ENCODE data around the gene SLC16A6. TPM values are rescaled to one million over a fixed set of nuclear protein-coding genes. Genes with fewer than 3 reads are reported as not detected.
"Not testable (repeated sequence)": the region's sequence is repeated elsewhere in the genome, so short reads cannot be mapped to it uniquely, and the experiment has no call there.

The SLC16A6 gene
- total RNA-seq, 1 donor = 35.9 TPM

GRCh38 chr17:68288804-68289203 lies 2.1 kb downstream of the SLC16A6 start:
- H3K4me3 ChIP-seq (ENCODE audit: low read length) = peak overlapping the region; percentile 88
- H3K27me3 ChIP-seq (ENCODE audit: insufficient read depth, low read length) = no peaks in the 10 kb centered on the region
- no peaks in the 10 kb centered on the region for H3K9me3 ChIP-seq (ENCODE audit: low read depth, low read length)
- H3K4me1 ChIP-seq (ENCODE audit: insufficient read depth, low read length) = peaks cover 60% of the 10 kb centered on the region

- no peaks in the 10 kb centered on the region for H3K9me3 ChIP-seq (ENCODE audit: low read depth, low read length)
- H3K4me1 ChIP-seq (ENCODE audit: insufficient read depth, low read length) = peaks cover 55% of the 10 kb centered on the region
- H3K27me3 ChIP-seq (ENCODE audit: insufficient read depth, low read length) = no peaks in the 10 kb centered on the region
- H3K4me3 ChIP-seq (ENCODE audit: low read length) = no peak overlapping the region
Measured at GRCh38 chr17:68288375-68288774, 2.6 kb downstream of the SLC16A6 start.

DNA sequence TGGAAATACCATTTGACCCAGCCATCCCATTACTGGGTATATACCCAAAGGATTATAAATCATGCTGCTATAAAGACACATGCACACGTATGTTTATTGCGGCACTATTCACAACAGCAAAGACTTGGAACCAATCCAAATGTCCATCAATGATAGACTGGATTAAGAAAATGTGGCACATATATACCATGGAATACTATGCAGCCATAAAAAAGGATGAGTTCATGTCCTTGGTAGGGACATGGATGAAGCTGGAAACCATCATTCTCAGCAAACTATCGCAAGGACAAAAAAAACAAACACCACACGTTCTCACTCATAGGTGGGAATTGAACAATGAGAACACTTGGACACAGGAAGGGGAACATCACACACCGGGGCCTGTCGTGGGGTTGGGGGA lies 9.0 kb downstream of the SLC16A6 start:
- not testable (repeated sequence) for H3K4me3 ChIP-seq (ENCODE audit: low read length); H3K27me3 ChIP-seq (ENCODE audit: insufficient read depth, low read length); H3K4me1 ChIP-seq (ENCODE audit: insufficient read depth, low read length); H3K9me3 ChIP-seq (ENCODE audit: low read depth, low read length)

- Histone ChIP-seq H3K27me3 (ENCODE audit: insufficient read depth, low read length) (no peaks in the 10 kb centered on the region), H3K9me3 (ENCODE audit: low read depth, low read length) (no peaks in the 10 kb centered on the region), H3K4me1 (ENCODE audit: insufficient read depth, low read length) (no peaks in the 10 kb centered on the region), H3K4me3 (ENCODE audit: low read length) (no peak overlapping the region)
Measured at GRCh38 chr17:68277807-68278206, 13.1 kb downstream of the SLC16A6 start.

DNA sequence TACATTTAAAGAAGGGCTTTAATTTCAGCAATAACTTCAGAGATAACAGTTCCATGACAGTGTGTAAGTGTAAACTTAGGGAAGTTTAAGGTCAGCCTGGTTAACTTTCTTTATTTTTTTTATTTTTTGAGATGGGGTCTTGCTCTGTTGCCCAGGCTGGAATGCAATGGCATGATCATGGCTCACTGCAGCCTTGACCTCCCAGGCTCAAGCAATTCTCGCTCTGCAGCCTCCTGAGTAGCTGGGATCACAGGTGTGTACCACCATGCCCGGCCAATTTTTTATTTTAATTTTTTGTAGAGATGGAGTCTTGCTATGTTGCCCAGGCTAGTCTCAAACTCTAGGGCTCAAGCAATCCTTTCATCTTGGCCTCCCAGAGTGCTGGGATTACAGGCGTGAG lies 14.6 kb downstream of the SLC16A6 start:
- H3K9me3 ChIP-seq (ENCODE audit: low read depth, low read length); H3K4me1 ChIP-seq (ENCODE audit: insufficient read depth, low read length); H3K4me3 ChIP-seq (ENCODE audit: low read length); H3K27me3 ChIP-seq (ENCODE audit: insufficient read depth, low read length): not testable (repeated sequence)

GRCh38 chr17:68273722-68274121 lies 17.2 kb downstream of the SLC16A6 start:
- Histone ChIP-seq H3K4me1 (ENCODE audit: insufficient read depth, low read length) (no peaks in the 10 kb centered on the region), H3K27me3 (ENCODE audit: insufficient read depth, low read length) (no peaks in the 10 kb centered on the region), H3K9me3 (ENCODE audit: low read depth, low read length) (no peaks in the 10 kb centered on the region), H3K4me3 (ENCODE audit: low read length) (no peak overlapping the region)

DNA sequence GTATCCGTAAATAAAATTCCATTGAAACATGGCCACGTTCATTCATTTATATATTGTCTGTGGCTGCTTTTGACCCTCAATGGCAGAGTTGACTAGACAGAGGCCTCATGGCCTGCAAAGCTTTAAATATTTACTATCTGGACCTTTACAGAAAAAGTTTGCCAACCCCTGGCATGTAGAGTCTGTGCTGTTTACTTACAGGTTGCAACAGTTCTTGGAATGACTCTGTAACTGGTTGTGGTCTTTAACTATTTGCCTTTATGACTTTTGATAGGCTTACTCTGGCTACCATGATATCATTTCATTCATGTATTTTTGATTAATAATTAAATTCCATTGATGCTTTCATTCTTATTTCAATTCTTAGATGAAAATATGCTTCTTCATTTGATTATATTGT lies 25.1 kb downstream of the SLC16A6 start:
- H3K4me3 ChIP-seq (ENCODE audit: low read length); H3K9me3 ChIP-seq (ENCODE audit: low read depth, low read length); H3K27me3 ChIP-seq (ENCODE audit: insufficient read depth, low read length): not testable (repeated sequence)
- H3K4me1 ChIP-seq (ENCODE audit: insufficient read depth, low read length) = peaks cover 13% of the 10 kb centered on the region

- H3K4me1 ChIP-seq (ENCODE audit: insufficient read depth, low read length) = peaks cover 31% of the 10 kb centered on the region
- H3K4me3 ChIP-seq (ENCODE audit: low read length); H3K27me3 ChIP-seq (ENCODE audit: insufficient read depth, low read length); H3K9me3 ChIP-seq (ENCODE audit: low read depth, low read length): not testable (repeated sequence)
Measured at GRCh38 chr17:68263101-68263681, 27.7 kb downstream of the SLC16A6 start.

DNA sequence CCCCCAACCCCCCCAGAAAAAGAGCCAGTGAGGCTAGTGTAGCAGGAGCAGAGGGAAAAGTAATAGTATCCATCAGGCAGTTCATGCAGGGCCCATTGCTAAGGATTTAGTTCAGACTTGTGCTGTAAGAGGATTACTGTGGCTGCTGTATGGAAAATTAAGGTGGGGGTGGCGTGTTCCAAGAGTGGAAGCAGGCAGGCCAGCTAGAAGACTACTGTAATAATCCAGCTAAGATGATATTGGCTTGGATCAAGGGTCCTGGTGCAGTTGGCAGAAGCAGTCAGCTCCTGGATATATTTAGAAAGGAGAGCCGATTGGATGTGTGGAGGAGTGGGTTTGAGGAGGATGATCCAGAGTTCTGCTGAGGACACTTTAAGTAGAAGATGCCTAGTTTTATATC lies 28.5 kb downstream of the SLC16A6 start:
- H3K4me1 ChIP-seq (ENCODE audit: insufficient read depth, low read length) = peaks cover 36% of the 10 kb centered on the region
- H3K4me3 ChIP-seq (ENCODE audit: low read length); H3K27me3 ChIP-seq (ENCODE audit: insufficient read depth, low read length); H3K9me3 ChIP-seq (ENCODE audit: low read depth, low read length): not testable (repeated sequence)

GRCh38 chr17:68260051-68260762 lies 30.7 kb downstream of the SLC16A6 start:
- Histone ChIP-seq H3K4me3 (ENCODE audit: low read length) (no peak overlapping the region), H3K4me1 (ENCODE audit: insufficient read depth, low read length) (peaks cover 56% of the 10 kb centered on the region), H3K9me3 (ENCODE audit: low read depth, low read length) (no peaks in the 10 kb centered on the region)

DNA sequence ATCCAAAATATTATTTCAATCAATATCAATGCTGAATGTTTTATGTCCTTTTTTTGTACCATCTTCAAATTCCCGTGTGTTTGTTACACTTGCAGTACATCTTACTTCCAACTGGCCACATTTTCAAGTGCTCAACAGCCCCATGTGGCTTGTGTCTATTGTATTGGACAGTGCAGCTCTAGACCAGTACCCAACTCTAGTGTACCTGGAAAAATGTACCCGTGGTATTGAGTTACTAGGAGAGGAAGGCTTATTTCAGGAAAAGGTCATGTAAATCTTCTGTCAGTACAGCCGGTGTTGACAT lies 31.3 kb downstream of the SLC16A6 start:
- peaks cover 60% of the 10 kb centered on the region for H3K4me1 ChIP-seq (ENCODE audit: insufficient read depth, low read length)

More at GRCh38 chr17:68260051-68260762, 30.7 kb downstream of the SLC16A6 start:
- no peaks in the 10 kb centered on the region for H3K27me3 ChIP-seq (ENCODE audit: insufficient read depth, low read length)

DNA sequence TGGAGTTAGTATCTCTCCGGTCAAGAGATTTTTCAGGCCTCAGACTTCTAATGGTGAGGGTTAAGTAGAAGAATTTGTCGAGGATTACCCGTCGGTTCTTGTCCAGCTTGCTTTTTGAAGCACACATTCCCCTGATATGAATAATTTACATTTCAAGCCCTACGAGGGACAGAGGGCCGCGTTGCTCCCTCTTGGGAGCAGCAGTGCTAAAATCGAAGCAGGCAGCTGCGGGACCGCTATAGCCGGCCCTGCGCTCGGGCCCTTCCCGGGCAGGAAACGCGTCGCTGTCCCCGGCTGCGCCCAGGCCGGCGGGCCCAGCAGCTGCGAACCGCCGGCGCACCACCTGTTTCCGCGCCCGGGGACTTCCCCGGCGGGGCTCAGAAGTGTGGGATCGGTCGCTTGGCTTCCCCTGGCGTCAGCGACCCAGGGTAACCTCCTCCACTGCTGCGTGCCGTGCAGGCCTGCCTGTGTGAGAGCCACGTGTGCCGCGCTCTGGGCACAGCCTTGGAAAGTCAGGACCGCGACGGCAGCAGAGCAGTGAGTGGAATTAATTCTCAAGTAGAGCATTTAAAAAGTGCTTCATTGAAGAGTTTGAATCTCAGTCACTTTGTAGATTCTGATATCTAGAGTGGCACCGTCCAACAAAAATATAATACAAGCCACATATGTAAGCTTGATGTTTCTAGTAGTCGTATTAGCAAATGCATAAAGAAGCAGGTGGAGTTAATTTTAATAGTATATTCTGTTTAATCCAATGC lies 31.9 kb downstream of the SLC16A6 start:
- not testable (repeated sequence) for H3K4me3 ChIP-seq (ENCODE audit: low read length); H3K9me3 ChIP-seq (ENCODE audit: low read depth, low read length); H3K27me3 ChIP-seq (ENCODE audit: insufficient read depth, low read length)
- peaks cover 64% of the 10 kb centered on the region for H3K4me1 ChIP-seq (ENCODE audit: insufficient read depth, low read length)

More for the DNA sequence above, 31.3 kb downstream of the SLC16A6 start:
- H3K27me3 ChIP-seq (ENCODE audit: insufficient read depth, low read length); H3K9me3 ChIP-seq (ENCODE audit: low read depth, low read length); H3K4me3 ChIP-seq (ENCODE audit: low read length): not testable (repeated sequence)

DNA sequence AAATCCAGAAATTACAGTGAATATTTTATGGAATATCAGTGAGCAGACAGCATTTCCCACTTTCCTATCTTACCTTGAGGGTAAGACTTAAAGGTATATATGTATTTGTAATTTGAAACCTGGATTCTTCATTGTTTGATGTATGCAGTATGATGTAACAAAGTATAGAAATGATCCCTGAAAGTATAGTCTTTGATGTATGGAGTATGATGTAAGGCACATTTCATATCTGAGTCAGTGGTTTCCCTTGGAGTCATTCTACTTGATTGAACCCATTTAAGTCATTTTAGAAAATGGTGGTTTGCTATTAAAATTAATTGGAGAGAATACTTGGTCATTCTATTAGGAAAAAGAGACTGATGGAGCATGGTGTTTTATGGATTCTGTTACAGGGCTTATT lies 33.0 kb downstream of the SLC16A6 start:
- Histone ChIP-seq H3K9me3 (ENCODE audit: low read depth, low read length) (no peaks in the 10 kb centered on the region), H3K4me3 (ENCODE audit: low read length) (no peak overlapping the region), H3K4me1 (ENCODE audit: insufficient read depth, low read length) (peaks cover 69% of the 10 kb centered on the region), H3K27me3 (ENCODE audit: insufficient read depth, low read length) (no peaks in the 10 kb centered on the region)

DNA sequence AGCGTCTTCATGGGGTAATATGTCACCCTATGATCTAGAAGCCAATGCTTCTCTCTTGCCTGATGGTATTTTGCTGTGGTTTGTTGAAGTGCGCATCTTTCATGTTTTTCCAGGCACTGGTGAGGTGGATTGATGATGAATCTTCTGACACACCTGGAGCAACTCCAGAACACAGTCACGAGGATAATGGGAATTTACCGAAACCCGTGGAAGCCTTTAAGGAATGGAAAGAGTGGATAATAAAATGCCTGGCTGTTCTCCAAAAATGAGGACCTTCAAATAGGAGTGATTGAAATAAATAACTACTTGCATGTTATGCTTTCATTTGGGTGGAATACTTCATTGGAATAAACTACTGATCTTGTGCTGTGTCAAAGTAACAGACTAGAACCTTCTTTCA lies 34.2 kb downstream of the SLC16A6 start:
- not testable (repeated sequence) for H3K4me3 ChIP-seq (ENCODE audit: low read length)
- peaks cover 71% of the 10 kb centered on the region for H3K4me1 ChIP-seq (ENCODE audit: insufficient read depth, low read length)

DNA sequence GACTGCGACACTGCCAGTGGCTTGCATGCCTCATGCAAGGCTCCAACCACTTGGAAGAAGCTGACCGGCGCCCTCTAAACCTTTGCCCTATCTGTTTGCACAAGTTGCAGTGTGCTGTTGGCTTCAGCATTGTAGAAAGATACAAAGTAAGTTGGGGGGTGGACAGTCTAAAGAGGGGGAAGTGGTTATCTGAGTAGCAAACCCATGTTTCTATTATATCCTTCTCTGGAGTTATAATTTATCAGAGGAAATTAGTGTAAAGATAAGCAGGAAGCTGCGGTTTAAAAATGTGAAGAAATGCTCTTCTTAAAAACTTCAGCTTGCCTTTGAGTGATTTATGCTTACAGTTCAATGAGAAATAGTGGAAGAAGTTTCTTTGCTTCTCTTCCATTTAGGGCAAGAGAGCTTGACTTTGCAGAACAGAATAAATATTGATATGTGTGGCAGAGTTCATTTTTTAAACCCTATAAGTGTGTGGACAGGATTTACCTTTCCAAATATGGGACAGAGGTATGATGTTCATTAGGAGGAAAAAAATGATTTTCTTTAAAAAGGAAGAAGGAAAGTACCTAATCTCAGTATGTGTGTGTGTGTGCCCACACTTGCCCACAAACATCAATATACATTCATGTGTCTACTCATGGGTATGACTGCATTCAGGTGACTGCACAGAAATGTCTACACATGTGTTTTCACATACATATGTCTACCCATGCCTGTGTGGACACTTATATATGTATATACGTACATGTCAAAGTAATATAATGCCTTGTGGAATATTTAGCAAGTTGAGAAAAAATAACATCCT lies 35.0 kb downstream of the SLC16A6 start:
- Histone ChIP-seq H3K9me3 (ENCODE audit: low read depth, low read length) (no peaks in the 10 kb centered on the region), H3K4me1 (ENCODE audit: insufficient read depth, low read length) (peaks cover 71% of the 10 kb centered on the region), H3K4me3 (ENCODE audit: low read length) (no peak overlapping the region), H3K27me3 (ENCODE audit: insufficient read depth, low read length) (no peaks in the 10 kb centered on the region)

More for the DNA sequence above, 34.2 kb downstream of the SLC16A6 start:
- not testable (repeated sequence) for H3K9me3 ChIP-seq (ENCODE audit: low read depth, low read length); H3K27me3 ChIP-seq (ENCODE audit: insufficient read depth, low read length)

Data from mononuclear cell (primary cell).